GM21723 (cell line): ENCODE measurements around the gene RAD51B.
A peak's percentile ranks its signal among the peaks of the same experiment; 100 is the strongest.

Source experiments
- ATAC-seq: cut with Tn5 transposase; IDR thresholded peaks from one replicate; pipeline ENCODE4 v1.9.1; 2021; ENCODE audit warnings: mild to moderate bottlenecking, moderate library complexity; ENCODE audit not compliant: unreplicated experiment

RAD51B gene

DNA sequence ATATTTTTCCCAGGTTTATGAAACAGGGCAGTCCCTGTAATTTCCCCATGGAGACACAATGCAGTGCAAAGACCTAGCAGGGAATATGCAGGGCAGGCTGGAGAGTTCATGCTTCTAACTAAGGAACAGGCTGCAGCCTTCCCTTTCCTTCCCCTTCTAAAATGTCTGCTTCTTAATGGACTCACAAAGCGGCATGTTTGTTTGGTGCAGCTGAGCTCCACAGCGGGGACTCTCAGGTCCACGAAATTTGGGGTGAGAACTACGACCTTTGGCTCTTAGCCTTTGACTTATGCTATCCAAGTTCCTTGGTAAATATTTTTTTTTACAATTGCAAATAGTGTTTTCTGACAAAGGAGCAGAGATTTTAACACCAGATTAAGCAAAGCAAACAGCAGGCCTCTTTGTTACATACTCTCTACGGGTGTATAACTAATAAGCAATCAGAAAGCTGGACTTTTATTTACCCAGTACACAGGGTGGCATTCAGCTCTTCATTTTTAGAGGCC lies 649.7 kb downstream of the RAD51B start:
- ATAC-seq, result no peak

DNA sequence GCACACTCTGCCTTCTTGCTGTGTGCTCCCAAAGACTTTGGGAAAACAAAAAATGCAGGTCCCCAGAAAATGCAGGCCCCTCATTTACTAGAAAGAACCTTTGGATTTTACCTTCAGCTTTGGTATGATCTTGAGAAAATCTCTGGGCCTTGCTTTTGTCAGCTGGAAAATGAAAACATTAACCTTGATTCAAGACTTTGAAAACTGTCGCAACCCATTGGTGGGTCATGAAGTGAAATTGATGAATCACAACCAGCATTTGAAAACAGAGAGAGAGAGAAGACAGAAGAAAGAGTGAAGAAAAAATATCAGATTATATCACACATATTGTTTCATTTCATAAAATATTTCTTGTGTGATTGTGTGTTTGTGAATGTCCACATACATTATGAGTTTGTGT lies 650.8 kb downstream of the RAD51B start:
- ATAC-seq, result no peak

DNA sequence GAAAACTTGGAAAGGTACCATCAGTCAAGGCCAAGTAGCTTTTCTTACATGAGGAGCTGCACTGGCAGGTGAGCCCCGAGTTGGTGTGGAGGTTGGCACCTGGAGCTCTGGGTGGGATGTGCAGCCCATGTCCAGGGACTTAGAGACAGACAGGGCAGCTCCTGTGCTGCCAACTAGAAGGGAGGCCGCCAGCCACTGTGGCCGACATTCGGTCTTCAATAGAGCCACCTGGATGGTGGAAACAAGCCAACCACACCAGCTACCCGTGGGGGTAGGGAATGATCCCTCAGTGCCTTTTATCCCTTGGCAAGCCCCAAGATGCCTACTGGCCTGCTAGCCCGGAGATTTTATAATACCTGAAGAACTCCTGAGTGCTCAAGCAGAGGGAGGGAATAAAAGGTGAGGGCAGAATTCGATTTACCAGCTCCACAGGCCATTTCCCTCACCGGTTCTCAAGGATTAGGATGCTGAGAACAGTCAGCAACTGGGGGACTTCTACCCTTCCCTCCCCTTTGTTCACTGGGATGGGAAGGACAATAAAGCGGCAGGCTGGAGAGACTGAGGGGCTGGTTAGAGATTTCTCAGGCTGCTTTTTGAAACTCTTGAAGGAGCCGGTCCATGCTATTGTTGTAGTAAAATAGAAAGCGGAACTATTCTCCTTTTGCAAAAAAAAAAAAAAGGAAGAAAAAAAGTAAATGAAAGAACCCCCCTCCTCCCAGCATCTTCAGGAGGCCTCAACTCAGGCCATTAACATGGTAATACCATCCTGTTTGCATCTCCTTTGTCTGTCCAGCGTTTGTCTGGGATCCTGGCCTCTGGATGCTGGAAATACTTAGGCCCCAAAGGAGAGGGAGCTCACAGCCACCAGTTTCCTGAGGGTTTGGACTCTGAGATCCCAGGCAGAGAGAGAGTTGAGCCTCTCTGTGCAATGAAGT lies 651.7 kb downstream of the RAD51B start:
- ATAC-seq, result peak; percentile 58

- ATAC-seq, result no peak
These were observed 652.5 kb downstream of the RAD51B start for GRCh38 chr14:68471964-68472508.

GRCh38 chr14:68473069-68473468 lies 653.5 kb downstream of the RAD51B start:
- ATAC-seq, result no peak

DNA sequence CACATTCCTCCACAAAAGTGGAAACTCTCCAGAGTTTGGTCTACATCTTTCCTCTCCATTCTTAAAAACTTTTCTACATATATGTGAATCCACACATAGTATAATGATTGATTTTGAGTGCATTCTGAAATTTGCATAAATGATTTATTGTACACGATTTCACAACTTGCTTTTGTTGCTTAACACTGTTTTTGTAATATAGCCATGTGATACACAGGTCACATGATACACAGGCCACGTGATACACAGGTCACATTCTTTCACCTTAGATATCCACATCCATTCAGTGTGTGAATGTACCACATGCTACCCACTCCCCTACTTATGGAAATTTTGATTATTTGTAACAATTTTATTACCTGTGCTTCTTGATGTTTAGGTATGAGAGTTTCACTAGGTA lies 654.2 kb downstream of the RAD51B start:
- no peak for ATAC-seq

- no peak for ATAC-seq
These were observed 655.2 kb downstream of the RAD51B start for GRCh38 chr14:68474741-68475140.

- no peak for ATAC-seq
These were observed 656.2 kb downstream of the RAD51B start for GRCh38 chr14:68475802-68476201.

GRCh38 chr14:68476212-68477109 lies 656.9 kb downstream of the RAD51B start:
- ATAC-seq, result peak; percentile 86

GRCh38 chr14:68477110-68477455 lies 657.5 kb downstream of the RAD51B start:
- ATAC-seq, result no peak

GRCh38 chr14:68477461-68478085 lies 658.0 kb downstream of the RAD51B start:
- no peak for ATAC-seq

- no peak for ATAC-seq
These were observed 659.7 kb downstream of the RAD51B start for GRCh38 chr14:68479247-68479646.

GRCh38 chr14:68482018-68482417 lies 662.4 kb downstream of the RAD51B start:
- no peak for ATAC-seq

DNA sequence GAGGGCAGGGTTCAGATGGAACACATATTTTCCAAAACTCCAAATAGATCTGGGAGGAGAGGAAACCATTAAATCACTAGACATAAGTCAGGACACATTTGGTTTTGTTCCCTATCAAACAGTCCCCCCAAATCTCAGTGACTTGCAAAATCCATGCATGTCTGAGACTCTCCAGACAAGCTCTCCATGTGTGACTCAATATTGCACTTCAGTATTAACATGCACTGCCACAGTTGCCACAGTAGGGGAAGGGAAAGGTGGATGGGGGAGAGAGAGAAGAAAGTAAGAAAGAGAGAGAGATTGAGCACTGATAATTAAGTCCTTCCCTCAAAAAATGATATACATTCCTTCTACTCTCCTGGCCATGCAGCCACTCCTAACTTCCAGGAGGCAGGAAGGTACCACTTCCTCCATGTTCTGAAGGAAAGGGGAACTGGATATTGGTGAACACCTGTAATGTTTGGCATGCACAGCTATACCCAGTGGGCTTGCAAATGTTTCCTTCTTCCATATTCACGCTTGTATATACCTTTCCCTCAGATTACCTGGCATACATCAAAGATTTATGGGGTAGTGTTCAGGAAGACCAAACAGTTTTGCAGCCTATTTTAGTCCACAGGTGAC lies 663.3 kb downstream of the RAD51B start:
- ATAC-seq, result no peak

- ATAC-seq, result no peak
These were observed 666.6 kb downstream of the RAD51B start for GRCh38 chr14:68486033-68486732.

DNA sequence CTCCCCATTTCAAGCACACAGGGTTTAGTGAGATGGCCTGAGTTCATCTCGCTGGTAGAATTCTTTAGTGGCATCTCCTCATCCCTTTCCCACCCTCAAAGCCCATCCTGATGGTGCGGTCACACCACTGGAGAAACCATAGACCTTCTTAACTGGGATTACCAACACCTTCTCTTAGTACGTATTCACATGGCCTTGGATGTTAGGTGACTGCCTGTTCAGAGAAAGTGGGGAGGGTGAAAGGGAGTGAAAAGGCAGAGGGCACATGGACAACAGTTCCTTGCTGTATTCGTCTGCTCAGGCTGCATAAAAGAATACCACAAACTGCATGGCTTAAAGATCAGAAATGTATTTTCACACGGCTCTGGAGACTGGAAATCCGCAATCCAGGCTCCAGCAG lies 667.2 kb downstream of the RAD51B start:
- no peak for ATAC-seq

DNA sequence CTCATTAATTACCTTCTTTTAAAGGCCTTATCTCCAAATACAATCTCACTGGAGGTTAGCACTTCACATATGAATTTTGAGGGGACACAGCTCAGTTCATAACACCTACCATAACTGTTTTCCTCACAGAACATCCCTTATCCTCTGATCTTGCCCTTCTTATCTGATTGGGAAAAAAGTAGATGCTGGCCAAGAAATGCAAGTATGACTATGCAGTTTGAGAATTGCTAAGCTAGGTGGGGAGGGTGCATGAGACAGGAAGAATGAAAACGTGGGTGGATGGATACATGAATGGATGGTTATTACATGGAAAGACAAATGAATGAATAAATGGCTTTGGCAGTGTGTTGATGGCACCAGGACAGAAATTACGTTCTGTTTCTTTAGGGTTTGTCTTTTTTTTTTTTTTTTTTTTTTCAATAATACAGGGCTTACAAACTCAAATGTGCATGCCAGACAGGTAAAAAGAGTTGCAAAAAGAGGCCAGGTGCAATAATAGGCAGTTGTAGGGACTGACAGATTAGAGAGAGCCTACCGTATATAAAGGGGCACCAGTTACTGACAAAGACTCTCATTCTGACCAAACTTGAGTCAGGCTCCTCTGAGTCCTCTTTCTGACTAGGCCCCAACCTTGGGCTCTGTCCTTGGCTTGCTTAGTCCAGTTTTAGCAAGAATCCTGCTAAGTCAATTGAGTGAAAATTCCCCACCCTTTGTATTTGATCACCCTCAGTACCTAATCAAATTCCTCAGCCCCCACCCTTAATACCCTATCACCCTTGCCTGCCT lies 668.4 kb downstream of the RAD51B start:
- no peak for ATAC-seq

DNA sequence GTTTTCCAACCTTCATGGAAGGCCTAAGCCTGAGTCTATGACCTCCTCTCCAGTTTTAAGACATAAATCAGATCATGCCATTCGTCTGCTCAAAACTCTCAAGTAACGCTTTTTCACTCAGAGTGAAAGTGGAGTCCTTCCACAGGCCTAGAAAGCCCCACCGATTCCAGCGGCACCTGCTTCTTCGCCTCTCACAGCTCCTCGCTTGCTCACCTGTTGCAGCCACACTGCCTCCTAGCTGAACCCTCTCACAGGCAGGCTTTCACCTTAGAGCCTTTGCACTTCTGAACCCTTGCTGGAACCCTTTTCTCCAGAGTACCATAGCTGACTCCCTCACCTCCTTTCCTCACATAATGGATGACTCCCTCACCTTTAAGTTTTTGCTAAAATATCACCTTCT lies 672.2 kb downstream of the RAD51B start:
- ATAC-seq, result no peak
